GM12878 (cell line): ENCODE data around the gene DHRS7B. TPM values are rescaled to one million over a fixed set of nuclear protein-coding genes. Genes with fewer than 3 reads are reported as not detected.
A peak's percentile ranks its signal among the peaks of the same experiment; 100 is the strongest.

Source experiments
- DPF2 ChIP-seq: fragments of 450-650 bp; IDR thresholded peaks from 2 replicates; pipeline ENCODE4 v1.6.1; 2017; ENCODE audit warnings: mild to moderate bottlenecking
- HCFC1 ChIP-seq: fragments of 150-350 bp; IDR thresholded peaks from 2 replicates; pipeline ENCODE4 v1.6.1; 2014; ENCODE audit warnings: low read length
- IKZF1 ChIP-seq: fragments of 450-650 bp; conservative IDR thresholded peaks from 2 replicates; pipeline ENCODE4 v1.6.1; 2017; ENCODE audit warnings: antibody characterized with exemption, mild to moderate bottlenecking
- NFXL1 ChIP-seq: fragments of 450-650 bp; IDR thresholded peaks from 2 replicates; pipeline ENCODE4 v1.6.1; 2017; ENCODE audit warnings: antibody characterized with exemption, mild to moderate bottlenecking, borderline replicate concordance
- PML ChIP-seq: IDR thresholded peaks from 2 replicates; pipeline ENCODE4 v1.6.1; 2012; ENCODE audit warnings: low read length, inconsistent platforms
- POLR2AphosphoS5 ChIP-seq: IDR thresholded peaks from 2 replicates; pipeline ENCODE4 v1.6.1; 2011; ENCODE audit warnings: mild to moderate bottlenecking, low read length, inconsistent platforms
- SKIL ChIP-seq: fragments of 450-650 bp; IDR thresholded peaks from 2 replicates; pipeline ENCODE4 v1.6.1; 2017; ENCODE audit warnings: mild to moderate bottlenecking, low read depth, inconsistent platforms; ENCODE audit not compliant: poor library complexity, severe bottlenecking
- SMAD5 ChIP-seq: IDR thresholded peaks from 2 replicates; pipeline ENCODE4 v1.6.1; 2016; ENCODE audit warnings: antibody characterized with exemption, low read depth
- STAT1 ChIP-seq: fragments of 450-650 bp; conservative IDR thresholded peaks from 2 replicates; pipeline ENCODE4 v1.6.1; 2014; ENCODE audit warnings: antibody characterized with exemption, mild to moderate bottlenecking
- SUPT20H ChIP-seq: IDR thresholded peaks from 2 replicates; pipeline ENCODE4 v1.6.1; 2011; ENCODE audit warnings: low read depth, mild to moderate bottlenecking, low read length, moderate library complexity, borderline replicate concordance; ENCODE audit not compliant: control insufficient read depth
- TAF1 ChIP-seq: IDR thresholded peaks from 2 replicates; pipeline ENCODE4 v1.6.1; 2011; ENCODE audit warnings: mild to moderate bottlenecking, low read depth, low read length, borderline replicate concordance
- WRNIP1 ChIP-seq: IDR thresholded peaks from 2 replicates; pipeline ENCODE4 v1.6.1; 2011; ENCODE audit warnings: low read depth, low read length, improper control_type of control experiment, borderline replicate concordance
- ZNF687 ChIP-seq: fragments of 450-650 bp; IDR thresholded peaks from 2 replicates; pipeline ENCODE4 v1.6.1; 2017; ENCODE audit warnings: mild to moderate bottlenecking, moderate library complexity
- polyA plus RNA-seq, 11 experiments: library from polyadenylated mRNA; depleted of rRNA in 4 of 11; unstranded in 6 of 11; stranded (reverse) in 5 of 11; fragments of >200 nt; fragmentation: Nextera tagmentation in 4 of 11; fragmentation: Illumina TruSeq in 1 of 11; extraction: Ambion mirVana in 4 of 11; extraction: Trizol in 1 of 11; gene quantifications; 1 replicate in 1 of 11; 2 replicates in 10 of 11; pipeline versions ENCODE4 v1.2.1 to v1.2.3, GENCODE V29; 2011 to 2016; ENCODE audit warnings: inconsistent platforms in 2 of 11, missing spikeins in 2 of 11, low read depth in 1 of 11
- total RNA-seq, 4 experiments: library from RNA; depleted of rRNA in 3 of 4; stranded (reverse); fragments of >200 nt in 3 of 4; fragmentation: Illumina TruSeq in 1 of 4; extraction: Trizol in 1 of 4; gene quantifications; 2 replicates each; pipeline versions ENCODE4 v1.2.1 to v1.2.3, GENCODE V29; 2013 to 2021
- TF ChIP-seq, protein P1 (sequence below): fragments of 450-650 bp; IDR thresholded peaks from 2 replicates; pipeline ENCODE4 v1.6.1; 2016; ENCODE audit warnings: mild to moderate bottlenecking, moderate library complexity, borderline replicate concordance
- TF ChIP-seq, protein P2 (sequence below): fragments of 450-650 bp; IDR thresholded peaks from 2 replicates; pipeline ENCODE4 v1.6.1; 2016; ENCODE audit warnings: mild to moderate bottlenecking

DHRS7B gene
- total and polyA plus RNA-seq, 10 of the 15 experiments (the other 5 are each of a cell fraction or from before 2014, with no cell fraction given): 11.1 to 35.6 (median 23.0) TPM

DNA sequence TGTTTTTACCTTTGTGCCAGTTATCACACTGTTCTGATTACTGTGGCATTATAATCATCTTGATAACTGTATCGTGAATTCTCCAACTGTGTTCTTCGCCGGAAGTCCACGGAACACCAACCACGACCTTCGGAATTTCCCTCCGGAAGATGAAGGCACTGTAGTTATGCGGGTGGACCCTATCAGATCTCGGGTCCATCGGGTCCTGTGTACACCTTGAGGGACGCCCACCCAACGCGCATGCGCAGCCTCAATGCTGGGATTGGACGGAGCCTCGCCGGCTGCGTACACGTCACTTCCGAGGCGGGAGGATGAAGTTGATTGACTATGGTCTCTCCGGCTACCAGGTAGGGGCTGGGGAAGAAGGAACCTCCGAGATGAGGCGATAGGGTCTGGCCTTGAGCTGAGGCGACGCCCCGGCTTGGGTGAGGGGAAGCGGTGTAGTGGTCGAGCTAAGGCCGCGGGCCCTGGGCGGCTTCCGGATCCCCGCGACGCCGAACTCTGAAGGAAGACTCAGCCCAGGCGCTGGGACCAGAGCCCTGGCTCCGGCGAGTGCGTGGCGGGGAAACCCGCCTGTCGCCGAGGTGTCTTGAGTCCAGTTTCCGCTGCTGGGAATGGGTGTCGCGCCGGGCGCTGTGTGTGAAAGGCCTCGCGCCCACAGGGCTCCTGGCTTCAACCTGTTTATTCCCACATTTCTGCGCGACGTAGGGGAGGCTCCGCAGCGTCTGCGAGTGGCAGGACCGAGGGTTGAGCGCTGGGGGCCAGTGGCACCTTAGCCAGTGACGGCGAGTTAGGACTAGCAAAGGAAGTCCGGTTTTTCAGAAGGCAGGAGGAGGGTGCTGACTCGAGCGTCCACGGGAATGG lies at the start of gene DHRS7B (continued):
- TF ChIP-seq, protein P1, sequence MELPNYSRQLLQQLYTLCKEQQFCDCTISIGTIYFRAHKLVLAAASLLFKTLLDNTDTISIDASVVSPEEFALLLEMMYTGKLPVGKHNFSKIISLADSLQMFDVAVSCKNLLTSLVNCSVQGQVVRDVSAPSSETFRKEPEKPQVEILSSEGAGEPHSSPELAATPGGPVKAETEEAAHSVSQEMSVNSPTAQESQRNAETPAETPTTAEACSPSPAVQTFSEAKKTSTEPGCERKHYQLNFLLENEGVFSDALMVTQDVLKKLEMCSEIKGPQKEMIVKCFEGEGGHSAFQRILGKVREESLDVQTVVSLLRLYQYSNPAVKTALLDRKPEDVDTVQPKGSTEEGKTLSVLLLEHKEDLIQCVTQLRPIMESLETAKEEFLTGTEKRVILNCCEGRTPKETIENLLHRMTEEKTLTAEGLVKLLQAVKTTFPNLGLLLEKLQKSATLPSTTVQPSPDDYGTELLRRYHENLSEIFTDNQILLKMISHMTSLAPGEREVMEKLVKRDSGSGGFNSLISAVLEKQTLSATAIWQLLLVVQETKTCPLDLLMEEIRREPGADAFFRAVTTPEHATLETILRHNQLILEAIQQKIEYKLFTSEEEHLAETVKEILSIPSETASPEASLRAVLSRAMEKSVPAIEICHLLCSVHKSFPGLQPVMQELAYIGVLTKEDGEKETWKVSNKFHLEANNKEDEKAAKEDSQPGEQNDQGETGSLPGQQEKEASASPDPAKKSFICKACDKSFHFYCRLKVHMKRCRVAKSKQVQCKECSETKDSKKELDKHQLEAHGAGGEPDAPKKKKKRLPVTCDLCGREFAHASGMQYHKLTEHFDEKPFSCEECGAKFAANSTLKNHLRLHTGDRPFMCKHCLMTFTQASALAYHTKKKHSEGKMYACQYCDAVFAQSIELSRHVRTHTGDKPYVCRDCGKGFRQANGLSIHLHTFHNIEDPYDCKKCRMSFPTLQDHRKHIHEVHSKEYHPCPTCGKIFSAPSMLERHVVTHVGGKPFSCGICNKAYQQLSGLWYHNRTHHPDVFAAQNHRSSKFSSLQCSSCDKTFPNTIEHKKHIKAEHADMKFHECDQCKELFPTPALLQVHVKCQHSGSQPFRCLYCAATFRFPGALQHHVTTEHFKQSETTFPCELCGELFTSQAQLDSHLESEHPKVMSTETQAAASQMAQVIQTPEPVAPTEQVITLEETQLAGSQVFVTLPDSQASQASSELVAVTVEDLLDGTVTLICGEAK: peak; percentile 81
- TF ChIP-seq HCFC1 (0 out of 2 replicates have a peak, but pooled peaks have one; percentile 21), TAF1 (peak; percentile 45; the same call in 1 of the 2 replicates), POLR2AphosphoS5 (peak; percentile 88), IKZF1 (peak; percentile 69), DPF2 (no peak), ZNF687 (peak; percentile 50; the same call in 1 of the 2 replicates), NFXL1 (no peak), SUPT20H (no peak), WRNIP1 (no peak), STAT1 (0 out of 2 replicates have a peak, but pooled peaks have one; percentile 9), SMAD5 (peak; percentile 61; the same call in 1 of the 2 replicates), PML (peak; percentile 67; the same call in 1 of the 2 replicates), SKIL (no peak)
- TF ChIP-seq, protein P2, sequence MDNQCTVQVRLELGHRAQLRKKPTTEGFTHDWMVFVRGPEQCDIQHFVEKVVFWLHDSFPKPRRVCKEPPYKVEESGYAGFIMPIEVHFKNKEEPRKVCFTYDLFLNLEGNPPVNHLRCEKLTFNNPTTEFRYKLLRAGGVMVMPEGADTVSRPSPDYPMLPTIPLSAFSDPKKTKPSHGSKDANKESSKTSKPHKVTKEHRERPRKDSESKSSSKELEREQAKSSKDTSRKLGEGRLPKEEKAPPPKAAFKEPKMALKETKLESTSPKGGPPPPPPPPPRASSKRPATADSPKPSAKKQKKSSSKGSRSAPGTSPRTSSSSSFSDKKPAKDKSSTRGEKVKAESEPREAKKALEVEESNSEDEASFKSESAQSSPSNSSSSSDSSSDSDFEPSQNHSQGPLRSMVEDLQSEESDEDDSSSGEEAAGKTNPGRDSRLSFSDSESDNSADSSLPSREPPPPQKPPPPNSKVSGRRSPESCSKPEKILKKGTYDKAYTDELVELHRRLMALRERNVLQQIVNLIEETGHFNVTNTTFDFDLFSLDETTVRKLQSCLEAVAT: 0 out of 2 replicates have a peak, but pooled peaks have one; percentile 11
